Astrocyte (in vitro differentiated cells and primary cell): ENCODE measurements around the gene ITPRID2. TPM values are rescaled to one million over a fixed set of nuclear protein-coding genes. Genes with fewer than 3 reads are reported as not detected.

Experiments used
- DNase-seq: peaks from one replicate; pipeline ENCODE4 v3.0.0-alpha.2; 2010; ENCODE audit warnings: low read depth
- FAIRE-seq: peaks from 2 replicates; lab custom pipeline; 2011; peaks lifted over from hg19 to GRCh38; lab: Jason Lieb, UNC
- H2AFZ ChIP-seq: 2 replicates; pipeline ENCODE4 v1.6.0; 2012; ENCODE audit warnings: low read depth, low read length, inconsistent platforms
- H3K27ac ChIP-seq: 2 replicates; pipeline ENCODE4 v1.5.1; 2011; ENCODE audit warnings: low read depth, low read length, inconsistent platforms
- H3K27me3 ChIP-seq: 2 replicates; pipeline ENCODE4 v1.6.0; 2011; ENCODE audit warnings: low read length, inconsistent platforms; ENCODE audit not compliant: insufficient read depth
- H3K36me3 ChIP-seq: 2 replicates; pipeline ENCODE4 v1.5.1; 2011; ENCODE audit warnings: low read length, inconsistent platforms; ENCODE audit not compliant: insufficient read depth
- H3K4me1 ChIP-seq: 2 replicates; pipeline ENCODE4 v1.5.1; 2011; ENCODE audit warnings: low read length, inconsistent platforms; ENCODE audit not compliant: insufficient read depth
- H3K4me2 ChIP-seq: 2 replicates; pipeline ENCODE4 v1.6.0; 2012; ENCODE audit warnings: low read length, inconsistent platforms
- H3K4me3 ChIP-seq: 2 replicates; pipeline ENCODE4 v1.5.1; 2011; ENCODE audit warnings: low read depth, mild to moderate bottlenecking, low read length, inconsistent platforms; ENCODE audit not compliant: insufficient read depth
- H3K79me2 ChIP-seq: 2 replicates; pipeline ENCODE4 v1.6.0; 2012; ENCODE audit warnings: mild to moderate bottlenecking, low read length, inconsistent platforms; ENCODE audit not compliant: insufficient read depth
- H3K9ac ChIP-seq: 2 replicates; pipeline ENCODE4 v1.6.0; 2012; ENCODE audit warnings: mild to moderate bottlenecking, low read length, inconsistent platforms
- H3K9me3 ChIP-seq: 2 replicates; pipeline ENCODE4 v1.5.1; 2012; ENCODE audit warnings: low read depth, mild to moderate bottlenecking, low read length, inconsistent platforms; ENCODE audit not compliant: insufficient read depth
- H4K20me1 ChIP-seq: 2 replicates; pipeline ENCODE4 v1.6.0; 2012; ENCODE audit warnings: low read length, inconsistent platforms; ENCODE audit not compliant: insufficient read depth
- H3K27ac Mint-ChIP-seq: one replicate; pipeline ENCODE4 v1.8.0; 2021; ENCODE audit warnings: mild to moderate bottlenecking, mixed read lengths; ENCODE audit not compliant: unreplicated experiment
- H3K27me3 Mint-ChIP-seq: one replicate; pipeline ENCODE4 v1.8.0; 2021; ENCODE audit warnings: low read depth, mixed read lengths; ENCODE audit not compliant: unreplicated experiment
- H3K36me3 Mint-ChIP-seq: one replicate; pipeline ENCODE4 v1.8.0; 2021; ENCODE audit warnings: low read depth, mixed read lengths; ENCODE audit not compliant: unreplicated experiment
- H3K4me1 Mint-ChIP-seq: one replicate; pipeline ENCODE4 v1.8.0; 2021; ENCODE audit warnings: low read depth, mixed read lengths; ENCODE audit not compliant: unreplicated experiment
- H3K4me3 Mint-ChIP-seq: one replicate; pipeline ENCODE4 v1.8.0; 2021; ENCODE audit warnings: mild to moderate bottlenecking, moderate library complexity, mixed read lengths; ENCODE audit not compliant: unreplicated experiment
- H3K9me3 Mint-ChIP-seq: one replicate; pipeline ENCODE4 v1.8.0; 2021; ENCODE audit warnings: mild to moderate bottlenecking, mixed read lengths; ENCODE audit not compliant: unreplicated experiment
- CTCF ChIP-seq: IDR thresholded peaks from 2 replicates; pipeline ENCODE4 v1.5.1; 2011; ENCODE audit warnings: low read depth, mild to moderate bottlenecking, inconsistent platforms, low read length, moderate library complexity; ENCODE audit not compliant: insufficient read depth
- EZH2 ChIP-seq: IDR thresholded peaks from 2 replicates; pipeline ENCODE4 v1.6.1; 2012; ENCODE audit warnings: mild to moderate bottlenecking, low read length, inconsistent platforms; ENCODE audit not compliant: insufficient read depth
- total RNA-seq: library from RNA; stranded (reverse); gene quantifications from 2 replicates; pipeline ENCODE4 v1.2.1, GENCODE V29; 2021

The ITPRID2 gene
- total RNA-seq, 1 donor from 2014 or later, result 272 TPM

- no peaks in the 10 kb centered on the region for H3K27me3 ChIP-seq
- Mint-ChIP-seq H3K4me1 (peaks cover 27% of the 10 kb centered on the region), H3K27me3 (no peaks in the 10 kb centered on the region), H3K27ac (peak overlapping the region; percentile 63), H3K36me3 (peaks cover 19% of the 10 kb centered on the region), H3K9me3 (no peaks in the 10 kb centered on the region), H3K4me3 (no peak overlapping the region)
- H3K27ac ChIP-seq, result peak overlapping the region; percentile 72
- H3K9ac ChIP-seq, result peak overlapping the region; percentile 30
- no peak overlapping the region for H3K4me3 ChIP-seq
- peak overlapping the region; percentile 51 for H3K4me2 ChIP-seq
- FAIRE-seq, result peak; percentile 63
- peaks cover 16% of the 10 kb centered on the region for H4K20me1 ChIP-seq
- peaks cover 21% of the 10 kb centered on the region for H3K4me1 ChIP-seq
- peaks cover 80% of the 10 kb centered on the region for H3K36me3 ChIP-seq
- no peaks in the 10 kb centered on the region for H3K9me3 ChIP-seq
- peak; percentile 74 for DNase-seq
- TF ChIP-seq CTCF (no peak), EZH2 (no peak)
- no peak overlapping the region for H2AFZ ChIP-seq
- H3K79me2 ChIP-seq, result peaks cover 56% of the 10 kb centered on the region
Measured at GRCh38 chr2:181916726-181917718, 25.5 kb downstream of the ITPRID2 start.

DNA sequence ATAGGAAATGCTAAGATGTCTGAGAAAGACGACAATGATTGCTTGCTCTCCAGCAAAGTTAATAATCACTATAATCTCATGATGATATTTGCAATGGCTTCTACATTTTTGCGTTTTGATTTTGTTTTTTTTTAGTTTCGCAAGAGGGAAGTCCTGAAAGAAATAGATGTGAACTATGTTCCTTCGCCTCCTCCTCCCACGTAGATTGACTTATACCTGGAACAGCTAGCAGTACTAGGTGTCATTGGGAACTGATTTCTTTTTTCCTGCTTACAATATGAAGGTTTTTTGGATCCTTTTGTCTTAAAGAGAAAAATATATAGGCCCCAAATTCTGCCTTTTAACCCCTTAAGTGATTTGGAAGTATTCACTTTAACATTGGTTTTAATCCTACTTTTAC, 26.7 kb downstream of the ITPRID2 start:
- DNase-seq (no peak), FAIRE-seq (no peak)
- Mint-ChIP-seq H3K4me1 (peaks cover 27% of the 10 kb centered on the region), H3K36me3 (peaks cover 19% of the 10 kb centered on the region), H3K27me3 (no peaks in the 10 kb centered on the region), H3K9me3 (no peaks in the 10 kb centered on the region), H3K27ac (peak overlapping the region; percentile 13), H3K4me3 (no peak overlapping the region)
- Histone ChIP-seq H4K20me1 (peaks cover 21% of the 10 kb centered on the region), H3K9ac (no peak overlapping the region), H3K27ac (peak overlapping the region; percentile 72), H3K4me3 (no peak overlapping the region), H3K4me2 (no peak overlapping the region), H3K4me1 (peaks cover 21% of the 10 kb centered on the region), H2AFZ (no peak overlapping the region), H3K36me3 (peaks cover 83% of the 10 kb centered on the region), H3K79me2 (peaks cover 58% of the 10 kb centered on the region), H3K27me3 (no peaks in the 10 kb centered on the region), H3K9me3 (no peaks in the 10 kb centered on the region)
- TF ChIP-seq CTCF (no peak), EZH2 (no peak)

DNA sequence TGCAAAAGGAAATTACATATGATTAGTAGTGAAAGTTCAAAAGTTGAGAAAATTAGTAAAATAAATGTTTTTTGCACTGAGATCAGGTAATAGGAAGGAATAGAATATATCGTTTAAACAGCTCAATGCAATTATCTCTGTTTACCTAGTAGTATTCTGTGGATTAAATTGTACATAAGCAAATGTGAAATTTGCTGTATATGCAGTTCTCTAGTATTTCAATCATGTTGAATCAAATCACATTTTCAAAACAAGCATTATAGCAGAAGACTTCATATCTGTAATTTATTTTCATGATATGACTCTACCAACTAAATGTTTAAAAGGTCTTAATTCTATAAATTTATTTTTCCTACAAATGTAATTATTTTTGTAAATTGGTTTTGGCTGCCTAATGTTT, 31.6 kb downstream of the ITPRID2 start:
- peaks cover 5% of the 10 kb centered on the region for H3K36me3 Mint-ChIP-seq
- Histone ChIP-seq H4K20me1 (peaks cover 32% of the 10 kb centered on the region), H3K27ac (no peak overlapping the region), H3K9ac (no peak overlapping the region), H3K4me2 (no peak overlapping the region), H3K36me3 (peaks cover 61% of the 10 kb centered on the region), H3K79me2 (peaks cover 94% of the 10 kb centered on the region), H2AFZ (no peak overlapping the region), H3K27me3 (no peaks in the 10 kb centered on the region), H3K4me1 (no peaks in the 10 kb centered on the region), H3K9me3 (no peaks in the 10 kb centered on the region), H3K4me3 (no peak overlapping the region)
- FAIRE-seq (no peak), DNase-seq (no peak)
- H3K4me3 Mint-ChIP-seq, result no peak overlapping the region
- TF ChIP-seq CTCF (no peak), EZH2 (no peak)
- H3K4me1 Mint-ChIP-seq, result peaks cover 4% of the 10 kb centered on the region
- no peaks in the 10 kb centered on the region for H3K9me3 Mint-ChIP-seq
- H3K27me3 Mint-ChIP-seq, result no peaks in the 10 kb centered on the region
- no peak overlapping the region for H3K27ac Mint-ChIP-seq
